Forelimb muscle (tissue), 1 donor: Measurements from ENCODE around the gene CDCP1. TPM values are rescaled to one million over a fixed set of nuclear protein-coding genes. Genes with fewer than 3 reads are reported as not detected.
"Not testable (repeated sequence)": the region's sequence is repeated elsewhere in the genome, so short reads cannot be mapped to it uniquely, and the experiment has no call there.

Source experiments
- DNase-seq: peaks from one replicate; pipeline ENCODE4 v3.0.0-alpha.2; 2013; ENCODE audit warnings: low read depth
- polyA plus RNA-seq: library from polyadenylated mRNA; unstranded; fragments of 120-200 nt; gene quantifications from one replicate; pipeline ENCODE4 v1.2.1, GENCODE V29; 2013; ENCODE audit not compliant: insufficient read length

Gene CDCP1
- polyA plus RNA-seq, 1 donor, result 0.34 TPM

DNA sequence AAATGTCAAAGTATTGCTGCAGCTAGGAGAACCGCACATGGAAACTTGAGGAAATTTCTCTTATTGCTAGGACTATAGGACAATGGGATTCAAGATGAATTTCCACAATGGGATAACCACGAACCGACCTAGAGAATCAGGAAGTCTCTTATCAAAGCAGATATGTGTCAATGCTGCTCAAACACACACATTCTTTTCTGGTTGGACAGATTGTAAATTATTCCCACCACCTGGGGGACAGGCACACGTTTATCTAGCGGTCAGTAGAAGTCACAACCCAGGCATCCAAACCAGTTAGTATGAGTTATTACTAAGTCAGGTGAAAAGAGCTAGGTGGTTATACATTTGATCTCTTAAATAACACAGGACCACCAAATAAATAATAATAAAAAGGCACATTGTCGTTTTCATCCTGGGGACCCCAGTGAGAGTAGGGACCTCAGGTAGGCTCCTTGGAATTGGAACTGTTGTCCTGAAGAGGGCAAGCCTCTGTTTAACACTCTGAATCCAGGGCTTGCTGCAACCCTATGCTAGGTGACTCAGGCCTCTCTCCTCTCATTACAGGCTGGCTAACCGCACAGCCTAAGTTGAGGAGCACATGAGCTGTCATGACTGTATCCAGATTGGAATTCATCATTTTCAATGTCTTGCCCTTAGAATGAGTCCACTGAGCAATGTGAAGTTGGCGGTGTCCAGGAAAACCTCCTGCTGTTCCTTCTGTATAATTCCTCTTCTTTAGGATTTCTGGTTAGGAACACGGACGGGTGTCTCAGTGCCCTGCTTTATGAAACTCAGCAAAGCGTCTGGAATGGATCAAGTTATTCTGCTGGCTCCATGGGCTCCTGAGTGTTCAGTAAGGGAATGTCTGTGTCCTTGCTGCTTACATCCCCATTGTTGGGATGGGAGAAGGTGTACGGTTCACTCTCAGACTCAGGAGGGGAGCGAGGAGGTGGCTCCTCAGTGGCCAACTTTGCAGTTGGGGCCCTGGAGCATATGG is 61.1 kb downstream of the CDCP1 start:
- DNase-seq, result no peak

- no peak for DNase-seq
Measured at GRCh38 chr3:45084361-45084760, 61.8 kb downstream of the CDCP1 start.

GRCh38 chr3:45083023-45083422 is 63.2 kb downstream of the CDCP1 start:
- DNase-seq, result no peak

- no peak for DNase-seq
Measured at GRCh38 chr3:45082142-45082538, 64.0 kb downstream of the CDCP1 start.

GRCh38 chr3:45081506-45082141 is 64.6 kb downstream of the CDCP1 start:
- DNase-seq, result no peak

- no peak for DNase-seq
Measured at GRCh38 chr3:45080824-45081223, 65.4 kb downstream of the CDCP1 start.

DNA sequence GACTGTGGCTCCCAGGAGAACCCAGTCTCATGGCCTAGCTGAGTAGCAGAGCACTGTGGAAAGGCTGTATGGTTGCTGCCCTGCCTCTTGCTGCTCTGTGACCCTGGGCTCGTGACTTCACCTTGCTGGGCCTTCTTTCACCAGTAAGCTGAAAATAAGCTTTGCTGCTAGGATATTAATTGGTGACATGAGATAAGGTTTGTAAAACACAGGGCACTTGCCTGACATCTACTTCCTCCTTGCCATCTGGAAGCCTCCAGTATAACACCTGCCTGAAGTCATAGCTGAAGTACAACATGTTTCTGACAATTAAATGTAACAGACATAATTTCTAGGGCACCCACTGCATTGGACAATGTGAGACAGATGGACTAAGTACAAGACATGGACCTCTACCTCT is 66.5 kb downstream of the CDCP1 start:
- no peak for DNase-seq

DNA sequence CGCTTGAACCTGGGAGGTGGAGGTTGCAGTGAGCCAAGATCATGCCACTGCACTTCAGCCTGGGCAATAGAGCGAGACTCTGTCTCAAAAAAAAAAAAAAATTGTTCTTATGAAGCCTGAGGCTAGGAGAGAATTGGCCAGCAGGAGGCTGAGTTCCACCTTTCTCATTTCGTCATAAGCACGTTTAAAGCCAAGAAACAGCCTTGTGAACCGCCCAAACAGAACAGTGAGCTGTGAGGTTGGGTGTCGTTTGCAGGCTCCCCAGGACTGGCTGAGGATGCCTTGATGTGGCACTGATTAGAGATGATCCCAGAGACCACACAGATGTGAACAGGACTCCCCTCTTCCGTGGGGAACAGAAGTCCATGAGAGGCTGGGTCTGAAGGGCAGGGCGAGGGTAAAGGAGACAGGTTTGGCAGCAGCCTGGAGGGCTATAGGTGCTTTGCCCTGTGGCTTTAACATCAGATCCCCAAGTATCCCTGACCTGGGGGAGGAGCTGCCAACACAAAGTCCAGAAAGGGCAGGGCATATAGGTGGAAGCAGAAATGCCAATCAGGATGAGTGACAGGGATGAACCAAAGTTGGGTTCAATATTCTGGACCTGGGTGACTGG is 67.2 kb downstream of the CDCP1 start:
- DNase-seq, result no peak

DNA sequence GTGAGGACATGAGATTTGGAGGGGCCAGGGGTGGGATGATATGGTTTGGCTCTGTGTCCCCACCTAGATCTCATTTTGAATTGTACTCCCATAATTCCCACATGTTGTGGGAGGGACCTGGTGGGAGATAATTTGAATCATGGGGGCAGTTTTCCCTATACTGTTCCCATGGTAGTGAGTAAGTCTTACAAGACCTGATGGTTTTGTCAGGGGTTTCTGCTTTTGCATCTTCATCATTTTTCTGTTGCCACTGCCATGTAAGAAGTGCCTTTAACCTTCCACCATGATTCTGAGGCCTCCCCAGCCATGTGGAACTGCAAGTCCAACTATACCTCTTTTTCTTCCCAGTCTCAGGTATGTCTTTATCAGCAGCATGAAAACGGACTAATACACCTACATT is 67.9 kb downstream of the CDCP1 start:
- not testable (repeated sequence) for DNase-seq

DNA sequence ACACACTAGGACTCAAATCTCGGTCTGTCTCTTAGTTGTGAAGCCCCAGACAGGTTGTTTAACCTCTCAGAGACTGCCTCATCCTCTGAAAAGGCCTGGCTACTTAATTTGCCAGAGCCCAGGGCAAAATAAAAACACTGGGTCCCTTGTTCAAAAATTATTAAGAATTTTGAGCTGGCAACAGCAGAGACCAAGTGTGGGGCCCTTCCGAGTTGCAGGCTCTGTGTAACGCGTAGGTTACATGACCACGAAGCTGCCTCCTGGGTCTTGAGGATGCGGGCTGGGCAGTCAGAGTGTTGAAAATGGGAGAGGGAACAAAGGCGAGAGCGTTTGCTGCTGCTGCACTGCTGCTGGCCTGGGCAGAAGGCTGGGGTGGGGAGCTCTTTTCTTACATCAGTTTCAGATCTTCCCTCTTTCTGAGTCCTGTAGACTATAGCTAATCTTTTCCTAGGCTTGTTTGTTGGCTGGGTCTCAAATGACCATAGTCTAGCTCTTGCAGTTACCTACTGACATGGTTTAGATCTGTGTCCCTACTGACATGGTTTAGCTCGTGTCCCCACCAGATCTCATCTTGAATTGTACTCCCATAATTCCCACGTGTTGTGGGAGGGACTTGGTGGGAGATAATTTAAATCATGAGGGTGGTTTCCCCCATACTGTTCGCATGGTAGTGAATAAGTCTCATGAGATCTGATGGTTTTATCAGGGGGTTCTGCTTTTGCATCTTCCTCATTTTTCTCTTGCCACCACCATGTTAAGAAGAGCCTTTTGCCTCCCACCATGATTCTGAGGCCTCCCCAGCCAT is 70.2 kb downstream of the CDCP1 start:
- DNase-seq, result no peak

- DNase-seq, result no peak
Measured at GRCh38 chr3:45071075-45071474, 75.1 kb downstream of the CDCP1 start.

- no peak for DNase-seq
Measured at GRCh38 chr3:45067941-45068340, 78.2 kb downstream of the CDCP1 start.

- DNase-seq, result no peak
Measured at GRCh38 chr3:45067486-45067885, 78.7 kb downstream of the CDCP1 start.

- DNase-seq, result no peak
Measured at GRCh38 chr3:45066109-45066801, 79.9 kb downstream of the CDCP1 start.

- no peak for DNase-seq
Measured at GRCh38 chr3:45065373-45065720, 80.8 kb downstream of the CDCP1 start.

- DNase-seq, result no peak
Measured at GRCh38 chr3:45064512-45065372, 81.4 kb downstream of the CDCP1 start.

GRCh38 chr3:45062697-45063070 is 83.5 kb downstream of the CDCP1 start:
- DNase-seq, result no peak

- DNase-seq, result no peak
Measured at GRCh38 chr3:45060165-45060892, 85.8 kb downstream of the CDCP1 start.

DNA sequence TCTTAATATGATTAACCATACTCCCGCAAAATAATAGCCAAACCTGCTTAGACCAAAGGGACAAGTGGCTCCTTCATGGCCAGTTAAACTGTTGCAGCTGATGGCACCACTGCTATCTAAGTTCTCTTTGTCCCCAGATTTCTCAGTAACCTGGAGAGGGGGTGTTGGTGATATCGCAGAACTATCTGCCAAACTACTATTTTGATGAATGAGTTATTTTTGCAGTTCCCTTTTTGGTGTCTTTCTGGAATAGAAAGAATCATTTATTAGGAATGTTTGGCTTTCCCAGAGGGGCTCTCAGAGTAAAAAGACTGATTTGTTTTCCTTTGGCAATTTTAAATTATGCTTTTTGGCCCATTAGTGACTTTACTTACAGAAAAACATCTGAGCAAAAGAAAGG is 87.0 kb downstream of the CDCP1 start:
- DNase-seq, result no peak

DNA sequence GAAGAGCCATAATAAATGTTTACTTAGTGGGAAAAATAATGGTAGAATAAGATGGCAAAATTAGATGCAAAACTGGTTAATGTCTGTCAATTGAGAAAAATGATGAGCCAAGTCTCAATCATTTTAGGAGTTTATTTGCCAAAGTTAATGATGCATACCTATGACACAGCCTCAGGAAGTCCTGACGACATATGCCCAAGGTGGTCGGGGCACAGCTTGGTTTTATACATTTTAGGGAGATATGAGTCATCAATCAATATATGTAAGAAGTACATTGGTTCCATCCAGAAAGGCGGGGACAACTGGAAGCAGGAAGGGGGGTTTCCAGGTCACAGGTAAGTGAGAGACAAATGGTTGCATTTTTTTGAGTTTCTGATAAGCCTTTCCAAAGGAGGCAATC is 88.6 kb downstream of the CDCP1 start:
- no peak for DNase-seq
